ENCODE data around the gene TMEM72. TPM values are rescaled to one million over a fixed set of nuclear protein-coding genes. Genes with fewer than 3 reads are reported as not detected.

Gene TMEM72
- total and polyA plus RNA-seq, 2 experiments from 2014 or later = not detected

- no peak for TF ChIP-seq ZNF114 (CRISPR knock-in tag; IDR thresholded peaks at IDR 0.05)
- no peak for TF ChIP-seq EZH2phosphoT487 (IDR thresholded peaks at IDR 0.05; ENCODE audit: unreplicated experiment)
Measured at GRCh38 chr10:44960482-44961229, 49.5 kb downstream of the TMEM72 start (continued).

- peak overlapping the region; percentile 14; the same call in 1 of the 3 replicates for H3K4me3 Mint-ChIP-seq
- ATAC-seq (no peak), DNase-seq (ENCODE audit: low spot score) (no peak)
- H4K20me1 ChIP-seq (replicated peaks; ENCODE audit: insufficient read depth) = no peaks in the 10 kb centered on the region
- peak overlapping the region; percentile 76; the same call in 1 of the 2 replicates for H3K4me3 ChIP-seq
- peak overlapping the region; percentile 93 for H3K4me2 ChIP-seq
- peaks cover 6% of the 10 kb centered on the region; the same call in 1 of the 2 replicates for H3F3A ChIP-seq (replicated peaks; ENCODE audit: low read depth)
- H3K36me3 Mint-ChIP-seq (ENCODE audit: low read depth) = peaks cover 9% of the 10 kb centered on the region; the same call in 2 of the 3 replicates
- no peak overlapping the region for H3K27ac ChIP-seq (ENCODE audit: low read depth)
- H3K27me3 ChIP-seq (ENCODE audit: insufficient read depth) = peaks cover 9% of the 10 kb centered on the region
- H3K27ac Mint-ChIP-seq = no peak overlapping the region
- H2AFZ ChIP-seq = no peak overlapping the region
- H3K27me3 Mint-ChIP-seq (ENCODE audit: insufficient read depth, low read depth, poor library complexity) = peaks cover 27% of the 10 kb centered on the region
- peaks cover 6% of the 10 kb centered on the region; the same call in 1 of the 2 replicates for H3K9me2 ChIP-seq (ENCODE audit: insufficient read depth)
- peaks cover 74% of the 10 kb centered on the region for H3K4me1 Mint-ChIP-seq
- no peaks in the 10 kb centered on the region; the same call in 1 of the 3 replicates for H3K9me3 Mint-ChIP-seq
- H3K36me3 ChIP-seq (ENCODE audit: insufficient read depth) = no peaks in the 10 kb centered on the region
- H3K79me2 ChIP-seq (replicated peaks; ENCODE audit: insufficient read depth) = no peaks in the 10 kb centered on the region
- H3K4me1 ChIP-seq (ENCODE audit: insufficient read depth) = peaks cover 66% of the 10 kb centered on the region
- no peak for TF ChIP-seq ETS1 (IDR thresholded peaks at IDR 0.05)
- no peak for TF ChIP-seq STAT1 (IDR thresholded peaks at IDR 0.05; ENCODE audit: unreplicated experiment)
- TF ChIP-seq REST (IDR thresholded peaks at IDR 0.05; ENCODE audit: unreplicated experiment) = no peak
- TF ChIP-seq JUNB (IDR thresholded peaks at IDR 0.05; ENCODE audit: unreplicated experiment) = no peak
- TF ChIP-seq CTCF (conservative IDR thresholded peaks at IDR 0.05; ENCODE audit: low read depth in 2 of 2) = no peak
- TF ChIP-seq ZNF462 (CRISPR knock-in tag; IDR thresholded peaks at IDR 0.05) = no peak
- TF ChIP-seq EZH2phosphoT487 (IDR thresholded peaks at IDR 0.05; ENCODE audit: unreplicated experiment) = no peak
- no peak for TF ChIP-seq NANOG (IDR thresholded peaks at IDR 0.05; ENCODE audit: borderline replicate concordance)
- no peak for TF ChIP-seq POLR2AphosphoS5 (IDR thresholded peaks at IDR 0.05; ENCODE audit: low read depth)
- TF ChIP-seq EZH2 (IDR thresholded peaks at IDR 0.05; ENCODE audit: low read depth, unreplicated experiment) = no peak
- TF ChIP-seq CREB1 (CRISPR knock-in tag; IDR thresholded peaks at IDR 0.05; ENCODE audit: low read depth) = no peak
Measured at GRCh38 chr10:44961230-44961571, 50.1 kb downstream of the TMEM72 start.

Data from GM23338 (cell line).